ENCODE results near the gene KLHL6. TPM values are rescaled to one million over a fixed set of nuclear protein-coding genes. Genes with fewer than 3 reads are reported as not detected.

KLHL6 gene
- total and polyA plus RNA-seq, 2 of the 13 experiments (the other 11 are each of a cell fraction or from before 2014, with no cell fraction given): not detected

- peak; percentile 58; the same call in 1 of the 2 replicates for TF ChIP-seq KDM5A (IDR thresholded peaks at IDR 0.05; ENCODE audit: borderline replicate concordance, low read length)
- TF ChIP-seq ZNF510 (CRISPR knock-in tag; IDR thresholded peaks at IDR 0.05; ENCODE audit: low read depth): no peak
- peak; percentile 95 for TF ChIP-seq ZNF619 (CRISPR knock-in tag; IDR thresholded peaks at IDR 0.05)
- TF ChIP-seq ZFP91 (CRISPR knock-in tag; IDR thresholded peaks at IDR 0.05; ENCODE audit: borderline replicate concordance): peak; percentile 90; the same call in 1 of the 2 replicates
- TF ChIP-seq IRX3 (CRISPR knock-in tag; IDR thresholded peaks at IDR 0.05; ENCODE audit: borderline replicate concordance, low read depth): peak; percentile 71; the same call in 1 of the 2 replicates
- TF ChIP-seq KLF16 (CRISPR knock-in tag; IDR thresholded peaks at IDR 0.05): peak in 1 of 2 experiments; percentile 87; a peak in 1 of 4 replicates
- no peak for TF ChIP-seq PRDM4 (CRISPR knock-in tag; IDR thresholded peaks at IDR 0.05; ENCODE audit: borderline replicate concordance)
- peak; percentile 88; the same call in 1 of the 2 replicates for TF ChIP-seq ZNF414 (CRISPR knock-in tag; IDR thresholded peaks at IDR 0.05)
- no peak for TF ChIP-seq NBN (conservative IDR thresholded peaks at IDR 0.05)
- TF ChIP-seq HNF1B (CRISPR knock-in tag; IDR thresholded peaks at IDR 0.05): peak; percentile 90
- TF ChIP-seq HDAC1 (CRISPR knock-in tag; IDR thresholded peaks at IDR 0.05): peak; percentile 91
- no peak for TF ChIP-seq ZNF646 (CRISPR knock-in tag; IDR thresholded peaks at IDR 0.05)
- no peak for TF ChIP-seq E2F1 (CRISPR knock-in tag; IDR thresholded peaks at IDR 0.05)
These were observed 108.1 kb downstream of the KLHL6 start (continued) for GRCh38 chr3:183447206-183448001.

Data from HepG2 (cell line).